ENCODE data around the gene GUCY1A1.

- no peak for TF ChIP-seq CTCF (IDR thresholded peaks at IDR 0.05; ENCODE audit: insufficient read depth, low read depth, low read length)
- no peak for TF ChIP-seq EZH2 (IDR thresholded peaks at IDR 0.05; ENCODE audit: insufficient read depth, low read length)
Measured at GRCh38 chr4:155672342-155672741, 5.7 kb downstream of the GUCY1A1 start.
